Measurements from ENCODE around the gene CERCAM. TPM values are rescaled to one million over a fixed set of nuclear protein-coding genes. Genes with fewer than 3 reads are reported as not detected.
A peak's percentile ranks its signal among the peaks of the same experiment; 100 is the strongest.

CERCAM gene
- polyA plus RNA-seq, 1 donor from 2014 or later: 1.1 TPM

- no peaks in the 10 kb centered on the region for H3F3A ChIP-seq (ENCODE audit: insufficient read depth, low read length, poor library complexity, severe bottlenecking)
- peak overlapping the region; percentile 70 for H3K9ac ChIP-seq (ENCODE audit: low read length)
- no peaks in the 10 kb centered on the region for H3K9me3 ChIP-seq (ENCODE audit: low read length)
- no peaks in the 10 kb centered on the region for H3K36me3 ChIP-seq (ENCODE audit: insufficient read depth, low read length)
- H4K20me1 ChIP-seq (ENCODE audit: insufficient read depth): no peaks in the 10 kb centered on the region
- H3K27me3 ChIP-seq (ENCODE audit: insufficient read depth, low read depth, low read length): no peaks in the 10 kb centered on the region
- peak overlapping the region; percentile 94 for H3K4me3 ChIP-seq (ENCODE audit: low read length)
- no peaks in the 10 kb centered on the region for H3K9me2 ChIP-seq (ENCODE audit: insufficient read depth, low read length)
- TF ChIP-seq, protein P1, sequence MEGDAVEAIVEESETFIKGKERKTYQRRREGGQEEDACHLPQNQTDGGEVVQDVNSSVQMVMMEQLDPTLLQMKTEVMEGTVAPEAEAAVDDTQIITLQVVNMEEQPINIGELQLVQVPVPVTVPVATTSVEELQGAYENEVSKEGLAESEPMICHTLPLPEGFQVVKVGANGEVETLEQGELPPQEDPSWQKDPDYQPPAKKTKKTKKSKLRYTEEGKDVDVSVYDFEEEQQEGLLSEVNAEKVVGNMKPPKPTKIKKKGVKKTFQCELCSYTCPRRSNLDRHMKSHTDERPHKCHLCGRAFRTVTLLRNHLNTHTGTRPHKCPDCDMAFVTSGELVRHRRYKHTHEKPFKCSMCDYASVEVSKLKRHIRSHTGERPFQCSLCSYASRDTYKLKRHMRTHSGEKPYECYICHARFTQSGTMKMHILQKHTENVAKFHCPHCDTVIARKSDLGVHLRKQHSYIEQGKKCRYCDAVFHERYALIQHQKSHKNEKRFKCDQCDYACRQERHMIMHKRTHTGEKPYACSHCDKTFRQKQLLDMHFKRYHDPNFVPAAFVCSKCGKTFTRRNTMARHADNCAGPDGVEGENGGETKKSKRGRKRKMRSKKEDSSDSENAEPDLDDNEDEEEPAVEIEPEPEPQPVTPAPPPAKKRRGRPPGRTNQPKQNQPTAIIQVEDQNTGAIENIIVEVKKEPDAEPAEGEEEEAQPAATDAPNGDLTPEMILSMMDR (IDR thresholded peaks at IDR 0.05; ENCODE audit: poor library complexity, severe bottlenecking): no peak
- TF ChIP-seq EZH2 (IDR thresholded peaks at IDR 0.05; ENCODE audit: borderline replicate concordance, insufficient read depth, low read length, poor library complexity, severe bottlenecking) (no peak), SMC3 (conservative IDR thresholded peaks at IDR 0.05; ENCODE audit: poor library complexity) (no peak), EP300 (conservative IDR thresholded peaks at IDR 0.05; ENCODE audit: poor library complexity, severe bottlenecking) (no peak), POLR2AphosphoS5 (IDR thresholded peaks at IDR 0.05) (no peak), MXI1 (conservative IDR thresholded peaks at IDR 0.05; ENCODE audit: poor library complexity, severe bottlenecking) (no peak), RAD21 (conservative IDR thresholded peaks at IDR 0.05) (no peak), TAF1 (IDR thresholded peaks at IDR 0.05; ENCODE audit: low read depth) (no peak)
- TF ChIP-seq, protein P2, sequence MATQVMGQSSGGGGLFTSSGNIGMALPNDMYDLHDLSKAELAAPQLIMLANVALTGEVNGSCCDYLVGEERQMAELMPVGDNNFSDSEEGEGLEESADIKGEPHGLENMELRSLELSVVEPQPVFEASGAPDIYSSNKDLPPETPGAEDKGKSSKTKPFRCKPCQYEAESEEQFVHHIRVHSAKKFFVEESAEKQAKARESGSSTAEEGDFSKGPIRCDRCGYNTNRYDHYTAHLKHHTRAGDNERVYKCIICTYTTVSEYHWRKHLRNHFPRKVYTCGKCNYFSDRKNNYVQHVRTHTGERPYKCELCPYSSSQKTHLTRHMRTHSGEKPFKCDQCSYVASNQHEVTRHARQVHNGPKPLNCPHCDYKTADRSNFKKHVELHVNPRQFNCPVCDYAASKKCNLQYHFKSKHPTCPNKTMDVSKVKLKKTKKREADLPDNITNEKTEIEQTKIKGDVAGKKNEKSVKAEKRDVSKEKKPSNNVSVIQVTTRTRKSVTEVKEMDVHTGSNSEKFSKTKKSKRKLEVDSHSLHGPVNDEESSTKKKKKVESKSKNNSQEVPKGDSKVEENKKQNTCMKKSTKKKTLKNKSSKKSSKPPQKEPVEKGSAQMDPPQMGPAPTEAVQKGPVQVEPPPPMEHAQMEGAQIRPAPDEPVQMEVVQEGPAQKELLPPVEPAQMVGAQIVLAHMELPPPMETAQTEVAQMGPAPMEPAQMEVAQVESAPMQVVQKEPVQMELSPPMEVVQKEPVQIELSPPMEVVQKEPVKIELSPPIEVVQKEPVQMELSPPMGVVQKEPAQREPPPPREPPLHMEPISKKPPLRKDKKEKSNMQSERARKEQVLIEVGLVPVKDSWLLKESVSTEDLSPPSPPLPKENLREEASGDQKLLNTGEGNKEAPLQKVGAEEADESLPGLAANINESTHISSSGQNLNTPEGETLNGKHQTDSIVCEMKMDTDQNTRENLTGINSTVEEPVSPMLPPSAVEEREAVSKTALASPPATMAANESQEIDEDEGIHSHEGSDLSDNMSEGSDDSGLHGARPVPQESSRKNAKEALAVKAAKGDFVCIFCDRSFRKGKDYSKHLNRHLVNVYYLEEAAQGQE (IDR thresholded peaks at IDR 0.05; ENCODE audit: borderline replicate concordance): no peak
- H2AFZ ChIP-seq (ENCODE audit: low read depth, low read length): peak overlapping the region; percentile 65
- no peaks in the 10 kb centered on the region for H3K79me2 ChIP-seq (replicated peaks; ENCODE audit: insufficient read depth, low read length)
- H3K4me2 ChIP-seq (ENCODE audit: low read length): peak overlapping the region; percentile 35
- no peak overlapping the region for H3K27ac ChIP-seq (ENCODE audit: low read length)
These were observed 36.5 kb downstream of the CERCAM start for GRCh38 chr9:128457207-128457606.

DNA sequence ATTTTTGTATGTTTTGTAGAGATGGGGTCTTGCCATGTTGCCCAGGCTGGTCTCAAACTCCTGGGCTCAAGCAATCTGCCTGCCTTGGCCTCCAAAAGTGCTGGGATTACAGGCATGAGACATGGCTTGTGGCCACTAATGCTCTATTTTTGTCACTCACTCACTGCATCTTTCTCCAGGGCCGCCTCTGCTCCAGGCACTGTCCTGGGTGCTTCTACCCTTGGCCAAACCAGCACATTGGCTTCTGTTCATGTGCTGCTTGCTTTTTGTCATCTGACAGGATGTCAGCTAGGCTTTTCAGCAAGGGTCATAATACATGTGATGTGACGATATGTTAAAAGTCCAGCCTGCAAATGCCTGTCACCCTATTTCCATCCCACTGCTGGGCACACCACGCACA lies 38.4 kb downstream of the CERCAM start:
- Histone ChIP-seq H3K4me3 (ENCODE audit: low read length) (no peak overlapping the region), H3K4me2 (ENCODE audit: low read length) (no peak overlapping the region), H3K36me3 (ENCODE audit: insufficient read depth, low read length) (no peaks in the 10 kb centered on the region), H3K9ac (ENCODE audit: low read length) (no peak overlapping the region), H2AFZ (ENCODE audit: low read depth, low read length) (no peak overlapping the region), H3K27me3 (ENCODE audit: insufficient read depth, low read depth, low read length) (no peaks in the 10 kb centered on the region), H3K9me3 (ENCODE audit: low read length) (no peaks in the 10 kb centered on the region), H3K9me2 (ENCODE audit: insufficient read depth, low read length) (no peaks in the 10 kb centered on the region), H4K20me1 (ENCODE audit: insufficient read depth) (no peaks in the 10 kb centered on the region), H3K27ac (ENCODE audit: low read length) (no peak overlapping the region), H3K79me2 (replicated peaks; ENCODE audit: insufficient read depth, low read length) (no peaks in the 10 kb centered on the region), H3F3A (ENCODE audit: insufficient read depth, low read length, poor library complexity, severe bottlenecking) (no peaks in the 10 kb centered on the region)
- TF ChIP-seq MXI1 (conservative IDR thresholded peaks at IDR 0.05; ENCODE audit: poor library complexity, severe bottlenecking): no peak
- TF ChIP-seq RAD21 (conservative IDR thresholded peaks at IDR 0.05): no peak
- no peak for TF ChIP-seq EP300 (conservative IDR thresholded peaks at IDR 0.05; ENCODE audit: poor library complexity, severe bottlenecking)
- no peak for TF ChIP-seq POLR2AphosphoS5 (IDR thresholded peaks at IDR 0.05)
- TF ChIP-seq, protein P1 (IDR thresholded peaks at IDR 0.05; ENCODE audit: poor library complexity, severe bottlenecking): no peak
- TF ChIP-seq TAF1 (IDR thresholded peaks at IDR 0.05; ENCODE audit: low read depth): no peak
- no peak for TF ChIP-seq EZH2 (IDR thresholded peaks at IDR 0.05; ENCODE audit: borderline replicate concordance, insufficient read depth, low read length, poor library complexity, severe bottlenecking)
- TF ChIP-seq, protein P2 (IDR thresholded peaks at IDR 0.05; ENCODE audit: borderline replicate concordance): no peak
- no peak for TF ChIP-seq SMC3 (conservative IDR thresholded peaks at IDR 0.05; ENCODE audit: poor library complexity)
